GM18505 (cell line): ENCODE data around the gene FAM24A.

Experiments
- ATAC-seq: cut with Tn5 transposase; IDR thresholded peaks from one replicate; pipeline ENCODE4 v1.9.1; 2021; ENCODE audit not compliant: unreplicated experiment
- POLR2A ChIP-seq: IDR thresholded peaks from 4 replicates; pipeline ENCODE4 v1.6.1; 2011; ENCODE audit warnings: borderline replicate concordance; ENCODE audit not compliant: insufficient read depth, insufficient read length; ENCODE audit errors: extremely low read depth

FAM24A gene

DNA sequence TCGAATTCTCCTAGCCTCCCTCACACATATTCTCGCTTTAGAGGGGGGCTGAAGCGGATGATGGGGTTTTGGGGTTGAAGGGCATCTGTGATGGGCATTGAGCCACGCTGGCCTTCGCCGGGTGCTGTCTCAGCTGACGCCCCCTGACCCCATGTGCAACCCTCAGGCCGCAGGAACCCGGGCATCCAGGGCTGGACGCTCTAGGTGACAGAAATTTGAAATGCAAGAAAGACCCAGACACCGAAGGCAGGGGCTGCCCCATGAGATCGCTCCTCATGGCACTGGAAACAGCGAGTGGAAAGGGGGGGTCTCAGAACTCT lies 44.3 kb downstream of the FAM24A start:
- TF ChIP-seq POLR2A, result no peak
- no peak for ATAC-seq

- ATAC-seq, result no peak
- no peak for TF ChIP-seq POLR2A
These were observed 45.5 kb downstream of the FAM24A start for GRCh38 chr10:122955892-122956291.

DNA sequence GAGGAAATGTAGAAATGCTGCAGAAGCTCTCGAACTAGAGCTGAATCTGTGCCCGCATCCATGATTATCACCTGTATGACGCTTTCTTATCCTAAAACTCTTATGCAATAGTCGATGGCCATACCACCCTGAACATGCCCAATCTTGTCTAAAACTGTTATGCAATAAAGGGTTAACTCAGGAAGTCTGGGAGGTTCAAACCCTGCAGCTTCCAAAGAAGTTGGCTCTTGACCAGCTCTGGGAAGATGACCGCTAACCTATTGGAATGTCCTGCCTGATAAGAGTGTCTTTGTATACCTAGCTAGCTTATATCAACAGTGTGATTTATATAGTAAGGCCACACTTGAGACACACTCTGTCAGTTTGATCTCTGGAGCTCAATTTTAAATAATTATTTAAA lies 47.1 kb downstream of the FAM24A start:
- ATAC-seq, result no peak
- no peak for TF ChIP-seq POLR2A

DNA sequence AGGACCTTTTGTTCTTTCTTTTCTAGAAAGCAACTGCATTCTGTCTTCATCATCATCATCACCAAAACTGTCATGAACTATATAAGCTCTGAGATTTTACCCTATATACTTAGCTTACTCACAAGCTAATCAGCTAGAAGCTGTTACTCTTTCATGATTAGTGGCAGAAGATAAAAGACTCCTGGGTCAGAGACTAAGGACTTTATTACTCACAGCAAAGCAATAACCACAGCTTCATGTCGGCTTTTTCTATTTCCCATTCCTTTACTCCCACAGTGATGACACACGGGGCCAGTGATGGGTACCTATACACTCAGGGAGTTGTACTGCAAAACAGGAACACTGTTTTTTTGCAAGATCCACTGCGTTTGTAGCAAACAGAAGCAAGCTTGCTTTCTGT lies 52.0 kb downstream of the FAM24A start:
- TF ChIP-seq POLR2A, result no peak
- no peak for ATAC-seq
